Superior temporal gyrus (tissue), 1 donor: ENCODE results near the gene ZMYM4.

Source experiments
- DNase-seq: peaks from one replicate; pipeline ENCODE4 v3.0.0-alpha.2; 2016; ENCODE audit errors: extremely low spot score

The ZMYM4 gene

GRCh38 chr1:35274197-35274596 lies 5.7 kb downstream of the ZMYM4 start:
- DNase-seq, result no peak

GRCh38 chr1:35278886-35279554 lies 10.5 kb downstream of the ZMYM4 start:
- DNase-seq, result no peak

DNA sequence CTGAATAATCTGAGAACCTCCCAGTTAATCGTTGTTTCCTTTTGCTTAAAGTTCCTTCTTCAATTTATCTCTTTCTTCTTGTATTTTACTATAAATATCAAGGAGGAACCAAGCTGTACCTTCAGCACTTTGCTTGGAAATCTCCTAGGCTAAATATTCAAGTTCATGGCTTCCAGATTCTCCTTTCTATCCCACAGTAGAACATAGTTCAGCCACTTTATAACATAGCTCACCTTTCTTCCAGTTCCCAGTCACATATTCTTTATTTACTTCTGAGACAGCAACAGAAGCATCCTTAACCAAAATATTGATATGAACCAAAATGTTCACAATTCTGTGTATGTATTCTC lies 11.0 kb downstream of the ZMYM4 start:
- DNase-seq, result no peak

DNA sequence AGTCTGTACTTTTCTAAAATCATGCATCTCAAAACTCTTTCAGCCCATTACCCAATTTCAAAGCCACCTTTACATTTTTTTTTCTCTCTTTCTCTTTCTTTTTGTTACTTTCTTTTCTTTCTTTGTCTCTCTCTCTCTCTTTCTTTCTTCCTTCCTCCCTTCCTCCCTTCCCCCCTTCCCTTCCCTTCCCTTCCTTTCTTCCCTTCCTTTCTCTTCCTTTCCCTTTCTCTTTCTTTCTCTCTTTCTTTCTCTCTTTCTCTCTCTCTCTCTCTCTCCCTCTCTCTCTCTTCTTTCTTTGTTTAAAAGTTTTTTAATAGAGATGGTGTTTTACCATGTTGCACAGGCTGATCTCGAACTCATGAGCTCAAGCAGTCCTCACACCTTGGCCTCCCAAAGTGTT lies 11.5 kb downstream of the ZMYM4 start:
- DNase-seq, result no peak

DNA sequence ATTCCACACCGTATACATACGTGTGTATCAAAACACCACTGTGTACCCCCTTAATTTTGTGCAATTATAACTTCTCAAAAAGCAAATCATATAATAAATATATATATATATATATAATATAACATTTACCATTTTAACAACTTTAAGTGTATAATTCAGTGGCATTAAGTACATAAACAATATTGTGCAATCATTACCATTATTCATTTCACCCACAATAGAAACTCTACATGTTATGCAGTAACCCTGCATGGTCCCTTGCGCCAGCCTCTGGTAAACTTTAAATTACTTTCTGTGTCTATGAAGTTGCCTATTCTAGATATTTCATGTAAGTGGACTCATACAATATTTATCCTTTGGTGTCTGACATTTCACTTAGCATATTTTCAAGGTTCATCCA lies 13.1 kb downstream of the ZMYM4 start:
- no peak for DNase-seq

DNA sequence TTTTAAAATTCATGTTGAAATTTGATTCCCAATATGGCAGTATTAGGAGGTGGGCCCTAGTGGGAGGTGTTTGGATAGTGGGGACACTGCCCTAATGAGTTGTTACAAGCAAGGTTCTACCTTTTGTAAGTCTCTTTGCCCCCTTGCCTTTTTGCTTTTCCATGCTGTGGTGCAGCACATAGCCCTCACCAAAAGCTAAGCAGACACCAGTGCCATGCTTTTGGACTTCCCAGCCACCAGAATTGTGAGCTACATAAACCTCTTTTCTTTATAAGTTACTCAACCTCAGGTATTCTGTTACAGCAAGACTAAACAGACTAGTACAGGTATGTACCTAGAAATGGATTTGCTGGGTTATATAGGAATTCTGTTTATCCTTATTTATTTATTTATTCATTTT lies 13.7 kb downstream of the ZMYM4 start:
- DNase-seq, result no peak

- DNase-seq, result no peak
These were observed 16.3 kb downstream of the ZMYM4 start for GRCh38 chr1:35284852-35285251.

DNA sequence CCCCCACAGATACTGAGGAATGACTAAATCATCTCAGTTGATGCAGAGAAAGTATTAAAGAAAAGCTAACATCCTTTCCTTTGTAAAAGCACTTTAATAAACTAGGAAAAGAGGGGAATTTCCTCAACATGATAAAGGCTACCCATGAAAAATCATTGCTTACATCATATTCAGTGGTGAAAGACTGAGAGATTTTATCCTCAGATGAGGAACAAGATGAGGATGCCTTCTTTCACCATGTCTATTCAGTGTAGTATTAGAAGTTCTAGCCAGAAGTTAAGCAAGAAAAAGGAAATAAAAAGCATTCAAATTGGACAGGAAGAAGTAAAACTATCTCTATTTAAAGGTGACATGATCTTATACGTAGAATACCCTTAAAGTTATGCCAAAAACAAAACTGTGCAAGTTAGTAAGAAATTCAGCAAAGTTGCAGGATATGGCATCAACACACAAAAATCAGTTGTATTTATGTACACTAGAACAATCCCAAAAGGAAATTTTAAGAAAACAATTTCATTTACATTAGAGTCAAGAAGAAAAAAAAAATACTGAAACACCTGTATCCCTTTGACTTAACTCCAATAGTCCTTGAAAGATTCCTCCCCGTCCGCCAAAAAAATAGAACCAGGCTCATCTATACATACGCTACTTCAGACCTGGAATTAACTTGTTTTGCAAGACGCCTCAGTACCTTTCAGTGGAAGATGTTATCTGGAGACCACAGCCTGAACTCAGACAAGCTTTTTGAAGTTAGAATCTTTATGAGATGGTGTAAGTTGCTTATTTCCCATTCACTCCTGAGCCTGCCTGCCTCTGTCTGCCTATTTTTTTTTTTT lies 17.5 kb downstream of the ZMYM4 start:
- no peak for DNase-seq

GRCh38 chr1:35287807-35288640 lies 19.5 kb downstream of the ZMYM4 start:
- DNase-seq, result no peak

GRCh38 chr1:35288761-35289160 lies 20.3 kb downstream of the ZMYM4 start:
- DNase-seq, result no peak

GRCh38 chr1:35290452-35290851 lies 21.9 kb downstream of the ZMYM4 start:
- DNase-seq, result no peak

GRCh38 chr1:35294809-35295208 lies 26.3 kb downstream of the ZMYM4 start:
- DNase-seq, result no peak

DNA sequence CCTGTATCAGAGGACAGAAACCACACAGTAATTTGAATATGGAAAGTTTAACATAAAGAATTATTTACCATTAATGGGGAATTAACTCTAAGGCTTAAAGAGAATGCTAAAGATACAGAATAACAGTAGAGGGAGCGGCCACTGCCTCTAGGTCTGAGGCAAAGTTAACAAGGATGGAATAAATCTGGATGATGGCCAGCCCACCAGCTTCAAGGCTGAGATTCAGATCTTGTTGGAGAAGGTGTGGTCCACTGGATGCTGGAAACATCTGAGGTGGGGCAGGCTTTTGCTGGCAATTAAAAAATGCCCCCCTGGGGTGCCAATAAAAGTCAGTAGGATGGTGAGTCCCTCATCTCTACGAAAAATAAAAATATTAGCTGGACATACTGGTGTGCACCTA lies 29.4 kb downstream of the ZMYM4 start:
- no peak for DNase-seq

- peak; percentile 71 for DNase-seq
These were observed 30.0 kb downstream of the ZMYM4 start for GRCh38 chr1:35298464-35298863.

DNA sequence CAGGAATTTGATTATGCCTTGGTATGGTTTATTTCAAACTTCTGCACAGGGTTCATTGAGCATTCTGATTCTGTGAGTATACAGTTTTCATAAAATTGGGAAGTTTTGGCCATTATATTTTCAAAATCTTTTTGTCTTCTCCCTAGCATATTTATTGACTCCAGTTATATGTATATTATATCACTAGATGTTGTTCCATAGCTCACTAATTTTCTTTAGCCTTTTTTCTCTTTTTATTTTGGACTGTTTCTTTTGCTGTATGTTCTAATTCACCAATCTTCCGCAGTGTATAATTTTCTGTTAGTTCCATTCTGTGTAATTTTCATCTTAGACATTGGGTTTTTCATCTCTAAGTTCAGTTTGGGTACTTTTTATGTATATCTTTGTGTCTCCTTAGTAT lies 31.9 kb downstream of the ZMYM4 start:
- no peak for DNase-seq

- DNase-seq, result no peak
These were observed 33.3 kb downstream of the ZMYM4 start for GRCh38 chr1:35301674-35302392.

DNA sequence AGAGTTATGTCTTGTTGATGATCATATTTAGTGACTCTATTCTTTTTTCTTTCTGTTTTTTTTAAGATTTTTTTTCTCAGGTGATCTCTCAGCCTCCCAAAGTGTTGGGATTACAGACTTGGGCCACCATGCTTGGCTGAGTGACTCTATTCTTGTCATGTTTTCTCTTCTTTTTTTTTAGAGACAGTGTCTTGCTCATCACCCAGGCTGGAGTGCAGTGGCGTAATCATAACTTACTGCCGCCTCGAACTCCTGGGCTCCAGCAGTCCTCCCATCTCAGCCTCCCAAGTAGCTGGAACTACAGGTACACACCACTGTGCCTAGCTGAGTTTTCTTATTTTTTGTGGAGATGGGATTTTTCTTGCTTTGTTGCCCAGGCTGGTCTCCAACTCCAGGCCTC lies 36.9 kb downstream of the ZMYM4 start:
- DNase-seq, result no peak

DNA sequence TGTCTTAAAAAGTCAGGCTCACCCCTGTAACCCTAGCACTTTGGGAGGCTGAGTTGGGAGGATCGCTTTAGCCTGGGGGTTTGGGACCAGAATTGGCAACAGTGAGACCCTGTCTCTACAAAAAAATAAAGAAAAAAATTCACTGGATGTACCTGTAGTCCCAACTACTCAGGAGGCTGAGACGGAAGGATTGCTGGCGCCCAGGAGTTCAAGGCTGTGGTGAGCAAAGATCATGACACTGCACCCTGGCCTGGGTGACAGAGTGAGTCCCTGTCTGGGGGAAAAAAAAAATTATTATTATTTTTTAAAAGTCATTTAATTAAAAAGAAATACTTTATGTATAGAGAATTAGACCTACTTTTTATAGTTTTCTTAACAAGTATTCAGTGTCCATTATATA lies 47.1 kb downstream of the ZMYM4 start:
- no peak for DNase-seq

- DNase-seq, result no peak
These were observed 47.8 kb downstream of the ZMYM4 start for GRCh38 chr1:35316264-35316663.

DNA sequence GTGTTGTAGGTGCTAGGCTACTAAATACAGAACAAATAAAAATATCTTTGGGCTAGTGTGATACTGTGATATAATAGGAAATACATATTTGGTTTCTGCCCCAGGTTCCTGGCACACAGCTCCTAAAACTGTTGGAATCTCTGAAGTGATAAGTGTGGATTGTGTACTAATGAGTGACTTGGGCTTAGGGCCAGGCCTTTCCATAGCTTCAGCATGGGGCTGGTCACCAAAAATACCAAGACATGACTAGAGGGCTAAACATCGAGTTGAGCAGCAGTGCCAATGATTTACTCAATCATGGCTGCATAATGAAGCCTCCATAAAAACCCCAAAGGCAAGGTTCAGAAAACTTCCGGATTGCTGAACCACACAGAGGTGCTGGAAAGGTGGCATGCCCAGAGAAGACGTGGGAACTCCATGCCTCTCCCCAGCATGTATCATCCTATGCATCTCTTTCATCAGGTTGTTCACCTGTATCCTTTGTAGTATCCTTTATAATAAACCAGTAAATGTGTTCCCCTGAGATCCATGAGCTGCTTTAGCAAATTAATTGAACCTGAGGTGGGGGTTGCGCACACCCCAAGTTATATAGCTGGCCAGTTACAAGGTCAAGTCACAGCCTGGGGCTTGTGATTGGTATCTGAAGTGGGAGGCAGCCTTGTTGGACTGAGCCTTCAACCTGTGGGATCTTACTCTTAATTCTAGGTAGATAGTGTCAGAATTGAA lies 51.6 kb downstream of the ZMYM4 start:
- no peak for DNase-seq

GRCh38 chr1:35320937-35321336 lies 52.4 kb downstream of the ZMYM4 start:
- no peak for DNase-seq
